ENCODE data around the gene ZNF700.
"Not testable (repeated sequence)": the region's sequence is repeated elsewhere in the genome, so short reads cannot be mapped to it uniquely, and the experiment has no call there.

ZNF700 gene

GRCh38 chr19:11991921-11992320 lies 67.0 kb downstream of the ZNF700 start:
- not testable (repeated sequence) for FAIRE-seq

- no peak for FAIRE-seq
Measured at GRCh38 chr19:11995174-11995573, 70.3 kb downstream of the ZNF700 start.

All from islet of Langerhans (tissue), 1 donor.